NCI-H128 (cell line): ENCODE results near the gene HBQ1.
"Not testable (repeated sequence)": the region's sequence is repeated elsewhere in the genome, so short reads cannot be mapped to it uniquely, and the experiment has no call there.

Source experiments
- DNase-seq: peaks from one replicate; lab custom pipeline; 2025; ENCODE audit not compliant: unreplicated experiment; lab: John Stamatoyannopoulos, UW

HBQ1 gene

GRCh38 chr16:160242-160641 lies 20.0 kb upstream of the HBQ1 start:
- not testable (repeated sequence) for DNase-seq

- no peak for DNase-seq
Observed at GRCh38 chr16:160691-161190, 19.5 kb upstream of the HBQ1 start.

- DNase-seq: no peak
Observed at GRCh38 chr16:162271-162991, 17.8 kb upstream of the HBQ1 start.

- not testable (repeated sequence) for DNase-seq
Observed at GRCh38 chr16:163139-163538, 17.1 kb upstream of the HBQ1 start.

GRCh38 chr16:163696-164095 lies 16.6 kb upstream of the HBQ1 start:
- not testable (repeated sequence) for DNase-seq

- DNase-seq: not testable (repeated sequence)
Observed at GRCh38 chr16:164134-164823, 16.0 kb upstream of the HBQ1 start.

- no peak for DNase-seq
Observed at GRCh38 chr16:164827-165538, 15.3 kb upstream of the HBQ1 start.

GRCh38 chr16:165539-166374 lies 14.5 kb upstream of the HBQ1 start, which contains the start of gene HBM:
TSS of gene HBM (plus strand) at chr16:165978. CDS start at chr16:165998, 20 bp downstream.
- no peak for DNase-seq

- no peak for DNase-seq
Observed at GRCh38 chr16:166375-167121, 13.7 kb upstream of the HBQ1 start.

- no peak for DNase-seq
Observed at GRCh38 chr16:167122-167690, 13.1 kb upstream of the HBQ1 start.

- no peak for DNase-seq
Observed at GRCh38 chr16:168424-168823, 11.8 kb upstream of the HBQ1 start.

- no peak for DNase-seq
Observed at GRCh38 chr16:169014-169413, 11.2 kb upstream of the HBQ1 start.

GRCh38 chr16:170088-170507 lies 10.2 kb upstream of the HBQ1 start:
- not testable (repeated sequence) for DNase-seq

- DNase-seq: no peak
Observed at GRCh38 chr16:170788-171187, 9.5 kb upstream of the HBQ1 start.

- DNase-seq: not testable (repeated sequence)
Observed at GRCh38 chr16:172374-172941, 7.8 kb upstream of the HBQ1 start, which contains the start of gene HBA2. TSS of gene HBA2 (plus strand) at chr16:172876. CDS start at chr16:172913, 37 bp downstream.

- not testable (repeated sequence) for DNase-seq
Observed at GRCh38 chr16:173211-173854, 6.9 kb upstream of the HBQ1 start.

- DNase-seq: not testable (repeated sequence)
Observed at GRCh38 chr16:173928-174769, 6.1 kb upstream of the HBQ1 start.
